GM12878 (cell line): ENCODE measurements around the gene INSIG1. TPM values are rescaled to one million over a fixed set of nuclear protein-coding genes. Genes with fewer than 3 reads are reported as not detected.

Experiments used
- ATAC-seq: fragments of 200-7000 bp; cut with Tn5 transposase; 3 replicates; pipeline ENCODE4 v1.9.1; 2020; ENCODE audit warnings: mild to moderate bottlenecking, moderate library complexity
- BruUV-seq: library from RNA; stranded (reverse); fragments of 400-500 nt; replicated peaks from 2 replicates; lab custom pipeline; 2021; lab: Mats Ljungman, UMichigan
- CTCF ChIA-PET: fragments of 300-600 bp; sonication (Branson Sonifier 250); formaldehyde crosslinking; extraction: SDS; loops from one replicate; lab custom pipeline; 2021; ENCODE audit warnings: inconsistent platforms; lab: Yijun Ruan, JAX
- POLR2A ChIA-PET: fragments of 350-600 bp; formaldehyde crosslinking; extraction: SDS; loops from one replicate; lab custom pipeline; 2021; ENCODE audit warnings: inconsistent platforms; lab: Charles Lee
- RAD21 ChIA-PET: fragments of 300-600 bp; sonication (Branson Sonifier 250); formaldehyde crosslinking; loops from one replicate; lab custom pipeline; 2023; ENCODE audit warnings: antibody characterized with exemption; ENCODE audit not compliant: unreplicated experiment; lab: Charles Lee
- SMC1A ChIA-PET: fragments of 300-600 bp; sonication (Branson Sonifier 250); formaldehyde crosslinking; loops from one replicate; lab custom pipeline; 2023; ENCODE audit not compliant: unreplicated experiment, uncharacterized antibody; lab: Charles Lee
- DNase-seq: peaks from one replicate; pipeline ENCODE4 v3.0.0-alpha.2; 2011; ENCODE audit warnings: low read depth, low spot score
- FAIRE-seq: peaks from 3 replicates; lab custom pipeline; 2011; peaks lifted over from hg19 to GRCh38; lab: Jason Lieb, UNC
- H2AFZ ChIP-seq: 2 replicates; pipeline ENCODE4 v1.6.0; 2011; ENCODE audit warnings: low read depth, low read length, control low read depth; ENCODE audit not compliant: control insufficient read depth
- H3K27ac ChIP-seq: 2 replicates; pipeline ENCODE4 v1.5.1; 2011; ENCODE audit warnings: control low read depth; ENCODE audit not compliant: control insufficient read depth, insufficient read depth
- H3K27me3 ChIP-seq, 2 experiments: replicated peaks in 1 of 2; 2 replicates each; pipeline versions ENCODE4 v1.6.0 to v1.6.1; 2011; ENCODE audit warnings: low read length in 1 of 2; ENCODE audit not compliant: control insufficient read depth in 2 of 2, insufficient read depth in 2 of 2
- H3K36me3 ChIP-seq, 2 experiments: 2 replicates each; pipeline ENCODE4 v1.5.1; 2011; ENCODE audit warnings: low read length in 1 of 2; ENCODE audit not compliant: control insufficient read depth in 2 of 2, insufficient read depth in 2 of 2
- H3K4me1 ChIP-seq: 2 replicates; pipeline ENCODE4 v1.6.1; 2011; ENCODE audit warnings: mild to moderate bottlenecking, low read length, moderate library complexity, mixed read lengths; ENCODE audit not compliant: control insufficient read depth, insufficient read depth
- H3K4me2 ChIP-seq: 2 replicates; pipeline ENCODE4 v1.6.0; 2011; ENCODE audit warnings: control low read depth; ENCODE audit not compliant: control insufficient read depth, insufficient read depth
- H3K4me3 ChIP-seq: fragments of 200-600 bp; sonication (generic); 2 replicates; pipeline ENCODE4 v1.5.1; 2016
- H3K79me2 ChIP-seq: 2 replicates; pipeline ENCODE4 v1.6.0; 2011; ENCODE audit warnings: low read length; ENCODE audit not compliant: control insufficient read depth, insufficient read depth
- H3K9ac ChIP-seq: 2 replicates; pipeline ENCODE4 v1.8.0; 2011; ENCODE audit warnings: low read length, control low read depth, mixed read lengths; ENCODE audit not compliant: control insufficient read depth, insufficient read depth
- H3K9me3 ChIP-seq: replicated peaks from 3 replicates; pipeline ENCODE4 v1.5.1; 2011; ENCODE audit warnings: mild to moderate bottlenecking, low read length; ENCODE audit not compliant: control insufficient read depth, insufficient read depth
- H4K20me1 ChIP-seq: 2 replicates; pipeline ENCODE4 v1.6.0; 2011; ENCODE audit not compliant: control insufficient read depth, insufficient read depth
- ATF2 ChIP-seq: IDR thresholded peaks from 2 replicates; pipeline ENCODE4 v1.6.1; 2012; ENCODE audit warnings: low read length, inconsistent platforms
- CREB1 ChIP-seq: IDR thresholded peaks from 2 replicates; pipeline ENCODE4 v1.6.1; 2012; ENCODE audit warnings: low read depth, mild to moderate bottlenecking, inconsistent platforms
- CUX1 ChIP-seq: IDR thresholded peaks from 2 replicates; pipeline ENCODE4 v1.6.1; 2012; ENCODE audit warnings: improper control_type of control experiment, low read depth, low read length; ENCODE audit not compliant: insufficient replicate concordance
- IRF5 ChIP-seq: fragments of 450-650 bp; IDR thresholded peaks from 2 replicates; pipeline ENCODE4 v1.6.1; 2017; ENCODE audit warnings: borderline replicate concordance
- KDM1A ChIP-seq: fragments of 200-600 bp; sonication (generic); IDR thresholded peaks from 2 replicates; pipeline ENCODE4 v1.6.1; 2016; ENCODE audit warnings: borderline replicate concordance
- MLLT1 ChIP-seq: fragments of 450-650 bp; IDR thresholded peaks from 2 replicates; pipeline ENCODE4 v1.6.1; 2016; ENCODE audit warnings: mild to moderate bottlenecking
- SIX5 ChIP-seq: IDR thresholded peaks from 2 replicates; pipeline ENCODE4 v1.6.1; 2011; ENCODE audit warnings: mild to moderate bottlenecking, low read depth, low read length, moderate library complexity; ENCODE audit not compliant: severe bottlenecking
- SMAD1 ChIP-seq: fragments of 450-650 bp; IDR thresholded peaks from 2 replicates; pipeline ENCODE4 v1.6.1; 2018; ENCODE audit warnings: mild to moderate bottlenecking, low read depth; ENCODE audit not compliant: partially characterized antibody
- SMC3 ChIP-seq: IDR thresholded peaks from 2 replicates; pipeline ENCODE4 v1.6.1; 2011; ENCODE audit warnings: low read length, improper control_type of control experiment, borderline replicate concordance
- SUZ12 ChIP-seq: fragments of 200-600 bp; sonication (generic); IDR thresholded peaks from one replicate; pipeline ENCODE4 v1.6.1; 2018; ENCODE audit warnings: antibody characterized with exemption, mild to moderate bottlenecking; ENCODE audit not compliant: unreplicated experiment
- USF2 ChIP-seq: IDR thresholded peaks from 2 replicates; pipeline ENCODE4 v1.6.1; 2011; ENCODE audit warnings: low read depth, low read length, improper control_type of control experiment, borderline replicate concordance
- ZSCAN29 ChIP-seq: fragments of 450-650 bp; IDR thresholded peaks from 2 replicates; pipeline ENCODE4 v1.6.1; 2017; ENCODE audit warnings: mild to moderate bottlenecking, moderate library complexity
- whole genome bisulfite sequencing: methylation state at CpG from one replicate; pipeline ENCODE4 v1.1.6; 2016; ENCODE audit warnings: low lambda C conversion rate; ENCODE audit not compliant: insufficient replicate concordance, insufficient coverage; ENCODE audit errors: missing lambda C conversion rate; 5-methylcytosine and 5-hydroxymethylcytosine counted together
- in situ Hi-C: fragments of 300-500 bp; cut with MboI; formaldehyde crosslinking; loops from 9 replicates; pipeline ENCODE4 v1.14.3; 2018; ENCODE audit warnings: mixed read lengths
- intact Hi-C: fragments of 100-400 bp; cut with micrococcal nuclease; formaldehyde crosslinking; loops from one replicate; pipeline ENCODE4 v1.14.2; 2022; ENCODE audit not compliant: unreplicated experiment
- polyA plus RNA-seq, 11 experiments: library from polyadenylated mRNA; depleted of rRNA in 4 of 11; unstranded in 6 of 11; stranded (reverse) in 5 of 11; fragments of >200 nt; fragmentation: Nextera tagmentation in 4 of 11; fragmentation: Illumina TruSeq in 1 of 11; extraction: Ambion mirVana in 4 of 11; extraction: Trizol in 1 of 11; gene quantifications; 1 replicate in 1 of 11; 2 replicates in 10 of 11; pipeline versions ENCODE4 v1.2.1 to v1.2.3, GENCODE V29; 2011 to 2016; ENCODE audit warnings: inconsistent platforms in 2 of 11, missing spikeins in 2 of 11, low read depth in 1 of 11
- total RNA-seq, 4 experiments: library from RNA; depleted of rRNA in 3 of 4; stranded (reverse); fragments of >200 nt in 3 of 4; fragmentation: Illumina TruSeq in 1 of 4; extraction: Trizol in 1 of 4; gene quantifications; 2 replicates each; pipeline versions ENCODE4 v1.2.1 to v1.2.3, GENCODE V29; 2013 to 2021

INSIG1 gene
- total and polyA plus RNA-seq, 10 of the 15 experiments (the other 5 are each of a cell fraction or from before 2014, with no cell fraction given): 29.6 to 168 (median 91.1) TPM

- intact Hi-C loops (no loop called here), in situ Hi-C loops (no loop called here)
- CTCF ChIA-PET: no interaction called here
- POLR2A ChIA-PET: no interaction called here
- Histone ChIP-seq H3K27me3 (peaks cover 0 to 2% of the 10 kb centered on the region in 2 experiments; a peak in 2 of 4 replicates), H3K27ac (no peak overlapping the region), H3K9me3 (no peaks in the 10 kb centered on the region), H4K20me1 (no peaks in the 10 kb centered on the region), H2AFZ (no peak overlapping the region), H3K4me2 (no peak overlapping the region), H3K79me2 (no peaks in the 10 kb centered on the region), H3K9ac (no peak overlapping the region), H3K36me3 (no peaks in the 10 kb centered on the region), H3K4me1 (no peaks in the 10 kb centered on the region), H3K4me3 (no peak overlapping the region)
- SMC1A ChIA-PET: interaction anchor here (0.5 kb wide), 1 partner anchor 367 kb away, joined by 3 read pairs; no protein-coding TSS in a partner anchor
- ATAC-seq (no peak), FAIRE-seq (no peak), DNase-seq (no peak)
- BruUV-seq: no TSS peak
- WGBS: 71% methylated on average over 20 of the region's 20 CpGs
- RAD21 ChIA-PET: no interaction called here
- TF ChIP-seq USF2 (no peak), SMAD1 (no peak), ATF2 (no peak), KDM1A (no peak), CREB1 (no peak), MLLT1 (no peak), SUZ12 (no peak), IRF5 (no peak), ZSCAN29 (no peak), SIX5 (no peak), CUX1 (no peak), SMC3 (no peak)
Measured at GRCh38 chr7:155269766-155270585, 27.7 kb upstream of the INSIG1 start.
